HG03159 (cell line): ENCODE results near the gene TTLL4.

Source experiments
- ATAC-seq: cut with Tn5 transposase; IDR thresholded peaks from one replicate; pipeline ENCODE4 v1.9.1; 2021; ENCODE audit warnings: mild to moderate bottlenecking, moderate library complexity; ENCODE audit not compliant: unreplicated experiment

Gene TTLL4

DNA sequence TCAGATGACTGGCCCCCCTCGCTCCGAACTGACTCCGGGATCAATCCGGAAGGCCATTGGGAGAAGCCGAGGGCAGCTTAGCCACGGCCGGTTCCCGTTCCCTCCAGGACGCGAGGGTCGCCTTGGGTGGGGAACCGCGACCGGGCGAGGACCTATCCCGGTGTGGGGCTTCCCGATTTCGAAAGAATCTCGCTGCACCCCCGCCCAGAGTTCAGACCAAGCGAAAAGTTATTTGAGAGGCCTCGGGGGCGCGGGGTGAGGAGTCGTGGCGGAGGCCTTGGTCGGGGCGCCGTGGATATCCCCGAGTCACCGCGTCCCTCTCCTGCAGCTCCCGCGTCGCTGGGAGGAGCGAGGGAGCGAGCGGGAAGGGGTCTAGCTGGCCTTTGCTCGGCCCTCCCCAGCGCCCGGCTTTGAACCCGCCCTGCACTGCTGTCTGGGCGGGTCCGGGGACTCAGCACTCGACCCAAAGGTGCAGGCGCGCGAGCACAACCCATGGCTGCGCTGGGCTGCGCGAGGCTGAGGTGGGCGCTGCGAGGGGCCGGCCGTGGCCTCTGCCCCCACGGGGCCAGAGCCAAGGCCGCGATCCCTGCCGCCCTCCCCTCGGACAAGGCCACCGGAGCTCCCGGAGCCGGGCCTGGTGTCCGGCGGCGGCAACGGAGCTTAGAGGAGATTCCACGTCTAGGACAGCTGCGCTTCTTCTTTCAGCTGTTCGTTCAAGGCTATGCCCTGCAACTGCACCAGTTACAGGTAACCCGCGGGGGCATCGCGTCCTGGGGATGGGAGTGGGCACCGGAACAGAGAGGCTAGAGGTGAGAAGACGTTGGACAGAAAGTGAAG lies 71.3 kb downstream of the TTLL4 start, which contains the start of gene CYP27A1:
TSS of gene CYP27A1 (plus strand) at position 457 of the 837 bp plus-strand sequence. CDS start at position 493, 36 bp downstream.
- no peak for ATAC-seq

DNA sequence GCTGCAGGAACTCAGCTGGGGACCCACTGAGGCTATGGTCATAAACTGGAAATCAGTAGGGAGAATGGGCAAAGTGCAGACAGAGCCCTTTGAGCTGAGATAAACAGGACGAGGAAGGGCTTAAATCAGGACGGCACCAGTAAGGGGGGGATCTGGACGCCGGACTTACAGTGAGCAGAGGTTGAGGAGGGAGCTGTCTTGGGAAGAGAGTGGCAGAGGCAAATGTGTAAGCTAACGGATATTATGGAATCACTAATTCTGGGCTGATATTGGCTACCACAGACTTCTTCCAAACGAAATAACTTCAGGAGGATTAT lies 71.9 kb downstream of the TTLL4 start:
- ATAC-seq: no peak

DNA sequence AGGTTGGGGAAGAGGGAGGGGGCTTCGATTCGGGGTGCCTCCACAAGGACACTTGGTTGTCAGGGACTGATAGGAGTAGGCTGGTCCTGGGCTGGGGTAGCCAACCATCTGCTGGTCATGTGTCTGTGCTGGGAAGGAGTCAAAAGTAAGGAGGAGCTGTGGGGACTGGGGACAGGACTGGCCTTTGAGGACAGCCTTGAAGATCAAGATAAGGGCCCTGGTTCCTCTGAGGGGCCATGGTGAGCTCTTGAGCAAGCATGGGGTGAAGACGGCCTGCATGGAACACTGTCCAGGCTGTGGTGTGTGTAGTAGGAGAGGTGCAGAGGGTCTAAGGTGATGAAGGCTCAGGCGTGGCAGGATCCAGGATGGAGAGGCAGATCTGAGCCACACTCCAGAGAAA lies 73.1 kb downstream of the TTLL4 start:
- ATAC-seq: no peak

DNA sequence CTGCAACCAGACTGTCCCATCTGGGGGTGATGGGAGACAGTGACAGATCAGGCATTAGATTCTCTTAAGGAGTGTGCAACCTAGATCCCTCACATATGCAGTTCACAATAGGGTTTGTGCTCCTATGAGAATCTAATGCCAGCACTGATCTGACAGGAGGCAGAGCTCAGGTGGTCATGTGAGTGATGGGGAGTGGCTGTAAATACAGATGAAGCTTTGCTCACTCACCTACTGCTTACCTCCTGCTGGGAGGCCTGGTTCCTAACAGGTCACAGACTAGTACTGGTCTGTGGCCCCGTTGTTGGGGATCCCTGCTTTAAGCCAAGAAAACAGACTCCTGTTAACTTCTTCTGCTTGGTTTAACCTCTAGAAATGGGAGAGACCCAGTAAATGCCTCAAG lies 74.5 kb downstream of the TTLL4 start:
- no peak for ATAC-seq

DNA sequence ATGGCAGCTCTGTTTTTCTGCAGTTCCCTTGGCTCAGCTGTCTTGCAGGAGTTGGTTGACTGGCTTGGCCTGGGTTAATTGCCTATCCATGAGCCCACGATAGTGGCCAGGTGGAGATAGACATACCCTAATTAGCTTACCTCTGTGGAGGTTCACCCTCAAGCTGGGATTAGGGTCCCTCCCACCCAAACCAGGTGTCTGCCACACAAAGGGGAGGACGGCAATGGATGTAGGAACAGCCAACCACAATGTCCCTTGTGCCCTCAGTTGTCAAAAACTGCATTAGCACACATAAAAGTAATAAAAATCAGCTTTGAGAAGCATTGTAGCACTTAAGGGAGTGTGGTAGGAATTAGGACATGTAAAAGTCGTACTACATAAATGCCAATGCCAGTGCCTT lies 75.5 kb downstream of the TTLL4 start:
- no peak for ATAC-seq

DNA sequence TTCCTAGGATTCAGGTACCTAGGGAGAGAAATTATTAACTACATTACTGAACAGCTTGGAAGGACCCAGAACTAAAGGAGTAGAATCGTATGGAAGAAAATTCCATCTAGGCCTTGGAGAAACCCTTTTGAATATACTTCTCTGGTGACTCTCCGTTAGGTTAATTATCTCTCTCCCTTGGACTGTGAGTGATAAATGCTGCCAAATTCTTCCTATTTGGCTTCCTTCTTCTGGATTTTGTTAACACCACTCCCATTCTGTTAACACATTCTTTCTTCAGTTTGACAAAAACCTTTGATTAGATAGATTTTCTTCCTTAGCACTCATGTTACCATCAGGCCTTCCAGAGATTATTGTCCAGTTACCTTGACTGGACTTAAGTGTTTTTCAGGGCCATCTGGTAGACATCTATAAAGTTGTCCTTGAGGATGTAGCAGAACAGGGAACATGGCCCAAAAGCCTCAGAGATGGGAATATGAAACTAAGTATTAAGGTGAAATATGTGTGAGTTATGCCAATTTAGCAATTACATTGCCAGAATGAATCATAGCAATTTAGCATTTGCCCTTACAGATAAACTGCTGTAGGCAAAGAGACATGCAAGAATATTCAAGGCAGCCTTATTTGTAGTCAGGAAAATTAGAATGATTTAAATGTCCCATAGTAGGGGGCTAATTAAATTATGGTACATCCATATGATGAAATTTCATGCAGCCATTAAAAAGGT lies 78.1 kb downstream of the TTLL4 start:
- ATAC-seq: no peak

DNA sequence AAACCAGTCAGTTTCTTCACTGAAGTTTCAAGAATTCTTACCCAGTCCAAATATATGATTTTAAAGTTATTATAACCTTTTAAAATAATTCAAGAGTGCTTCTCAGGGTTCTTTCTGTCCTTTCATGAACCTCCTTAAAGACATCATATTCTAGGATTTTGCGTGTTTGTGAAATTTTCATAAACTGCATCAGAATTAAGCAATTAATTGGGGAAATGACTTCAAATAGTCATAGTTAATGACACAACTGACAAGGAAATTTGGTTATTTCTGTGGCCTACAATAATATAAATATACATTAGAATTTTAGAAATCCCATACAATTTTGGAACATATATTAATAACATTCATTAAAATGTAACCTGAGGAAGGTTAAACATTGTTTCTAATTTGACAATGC lies 81.8 kb downstream of the TTLL4 start:
- no peak for ATAC-seq

DNA sequence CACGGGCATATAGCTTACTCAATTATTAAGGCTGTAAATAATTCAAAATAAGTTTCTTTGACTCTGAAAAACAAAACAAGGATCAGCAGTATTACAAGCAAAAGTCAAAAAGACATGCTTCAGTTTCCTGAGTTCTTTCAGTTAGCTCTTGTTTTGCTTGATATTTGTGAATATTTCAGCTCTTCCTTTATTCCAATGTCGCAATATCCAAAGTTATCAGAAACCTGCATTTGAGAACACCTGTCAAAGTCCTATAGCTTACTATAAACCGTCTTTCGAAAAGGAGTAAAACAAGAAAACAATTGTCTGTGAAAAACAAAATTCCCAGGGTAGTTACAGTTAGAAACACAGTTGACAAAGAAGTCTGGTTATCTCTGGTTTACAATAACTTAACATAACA lies 86.1 kb downstream of the TTLL4 start:
- no peak for ATAC-seq

DNA sequence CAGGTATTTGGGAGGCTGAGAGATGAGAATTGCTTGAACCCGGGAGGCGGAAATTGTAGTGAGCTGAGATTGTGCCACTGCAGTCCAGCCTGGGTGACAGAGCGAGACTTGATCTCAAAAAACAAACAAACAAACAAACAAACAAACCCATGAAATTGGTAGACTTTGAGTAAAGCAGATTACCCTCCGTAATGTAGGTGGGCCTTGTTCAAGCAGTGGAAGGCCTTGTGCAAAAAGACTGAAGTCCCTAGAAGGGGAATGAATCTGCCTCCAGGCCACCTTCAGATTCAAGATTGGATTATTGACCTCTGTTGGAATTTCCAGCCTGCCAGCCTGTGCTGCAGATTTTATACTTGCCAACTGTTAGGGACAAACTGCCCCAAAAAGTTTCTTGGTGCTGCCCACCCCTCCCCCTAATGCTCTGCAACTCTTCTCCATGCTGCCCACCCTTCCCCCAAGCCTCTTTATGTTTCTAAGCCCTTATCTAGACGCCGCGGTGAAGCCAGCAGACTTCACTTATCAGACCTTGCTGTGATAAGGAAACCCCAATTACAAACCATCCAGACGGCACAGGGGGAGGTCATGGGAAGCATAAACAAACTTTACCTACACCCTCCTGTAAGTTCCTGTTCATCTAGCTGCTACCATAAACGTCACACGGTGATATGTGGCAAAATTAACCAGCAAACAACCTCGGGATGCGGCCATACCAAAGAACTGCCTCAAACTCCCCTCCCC lies 88.3 kb downstream of the TTLL4 start:
- ATAC-seq: no peak

DNA sequence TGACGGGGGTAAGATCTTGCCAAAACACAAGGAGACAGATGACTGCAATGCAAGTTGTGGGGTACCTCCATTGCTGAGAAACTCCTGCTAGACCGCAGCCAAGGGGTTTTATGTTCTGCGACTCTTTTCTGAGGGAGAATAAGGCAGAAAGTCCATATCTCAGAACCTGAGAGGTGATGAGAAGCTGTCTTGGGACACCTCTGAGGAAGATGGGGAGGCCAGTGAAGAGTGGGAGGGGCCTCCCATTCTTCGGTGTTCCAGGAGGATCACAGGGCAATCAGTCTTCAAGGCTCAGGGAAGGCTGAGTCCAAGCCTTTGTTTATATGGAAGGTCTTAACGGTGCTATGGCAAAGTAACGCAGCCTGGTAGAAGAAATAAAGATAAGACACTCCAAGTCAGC lies 89.4 kb downstream of the TTLL4 start:
- no peak for ATAC-seq

DNA sequence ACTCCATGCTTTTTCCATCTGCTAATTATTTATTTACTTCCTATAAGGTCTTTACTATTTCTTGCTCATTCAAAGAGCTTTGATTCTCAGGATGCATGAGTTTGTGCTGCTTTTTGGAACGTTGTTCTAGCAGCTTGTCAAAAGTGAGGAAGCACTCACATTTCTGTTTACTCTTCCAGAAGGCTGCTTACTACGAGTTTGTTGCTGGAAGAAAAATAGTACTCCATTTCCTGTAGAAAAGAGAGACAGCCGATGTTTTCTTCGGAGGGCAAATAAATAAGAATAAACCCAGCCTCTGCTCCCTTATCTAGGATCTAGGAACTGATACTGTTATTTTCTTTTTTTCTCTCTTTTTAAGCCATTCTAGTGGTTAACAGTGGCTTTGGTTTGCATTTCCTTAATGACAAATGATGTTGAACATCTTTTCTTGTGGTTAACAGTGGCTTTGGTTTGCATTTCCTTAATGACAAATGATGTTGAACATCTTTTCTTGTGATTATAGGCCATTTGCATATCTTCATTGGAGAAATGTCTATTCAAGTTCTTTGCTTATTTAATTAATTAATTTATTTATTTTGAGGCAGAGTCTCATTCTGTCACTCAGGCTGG lies 91.9 kb downstream of the TTLL4 start:
- no peak for ATAC-seq

DNA sequence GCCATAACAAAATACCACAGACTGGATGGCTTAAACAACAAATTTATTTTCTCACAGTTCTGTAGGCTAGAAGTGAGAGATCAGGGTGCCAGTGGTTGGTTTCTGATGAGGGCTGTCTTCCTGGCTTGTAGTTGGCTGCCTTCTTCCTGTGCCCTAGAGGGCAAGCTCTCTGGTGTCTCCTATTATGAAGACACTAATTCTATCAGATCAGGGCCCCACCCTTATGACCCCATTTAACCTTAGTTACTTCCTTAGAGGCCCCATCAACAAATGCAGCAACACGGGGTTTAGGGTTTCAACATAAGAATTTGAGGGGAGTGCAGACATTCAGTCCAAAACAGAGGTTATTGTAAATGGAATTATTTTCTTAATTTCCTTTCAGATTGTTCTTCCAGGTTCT lies 94.2 kb downstream of the TTLL4 start:
- ATAC-seq: no peak
